Hematopoietic multipotent progenitor cell treated with erythropoietin and hydrocortisone succinate and interleukin-3 and kit ligand, for 15 days (in vitro differentiated cells): ENCODE results near the gene BICDL1.
"Not testable (repeated sequence)": the region's sequence is repeated elsewhere in the genome, so short reads cannot be mapped to it uniquely, and the experiment has no call there.

Experiments used
- DNase-seq: peaks from one replicate; pipeline ENCODE4 v3.0.0-alpha.2; 2015; ENCODE audit warnings: low spot score

BICDL1 gene

GRCh38 chr12:119988472-119989360 lies at the start of gene BICDL1:
Gene BICDL1 (plus strand): TSS chr12:119989236. CDS start chr12:119989869, 633 bp downstream.
- peak; percentile 88 for DNase-seq

DNA sequence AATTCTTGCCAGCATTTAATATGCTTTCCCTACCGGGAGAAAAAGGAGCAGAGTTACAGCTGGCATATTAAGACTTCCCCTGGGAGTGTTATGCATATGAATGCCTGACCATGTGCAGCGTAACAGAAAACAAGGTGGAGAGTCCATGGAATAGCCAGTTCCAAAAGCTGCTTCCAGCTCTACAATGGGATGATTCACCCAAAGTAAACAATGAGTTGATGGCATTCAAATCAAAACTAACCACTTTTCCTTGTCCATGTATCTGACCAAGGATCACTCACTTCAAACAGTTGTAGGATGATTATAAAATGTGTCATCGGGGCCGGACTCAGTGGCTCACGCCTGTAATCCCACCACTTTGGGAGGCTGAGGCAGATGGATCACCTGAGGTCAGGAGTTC lies 48.1 kb upstream of the BICDL1 start:
- DNase-seq, result no peak

GRCh38 chr12:119942386-119942785 lies 46.6 kb upstream of the BICDL1 start:
- DNase-seq, result no peak

DNA sequence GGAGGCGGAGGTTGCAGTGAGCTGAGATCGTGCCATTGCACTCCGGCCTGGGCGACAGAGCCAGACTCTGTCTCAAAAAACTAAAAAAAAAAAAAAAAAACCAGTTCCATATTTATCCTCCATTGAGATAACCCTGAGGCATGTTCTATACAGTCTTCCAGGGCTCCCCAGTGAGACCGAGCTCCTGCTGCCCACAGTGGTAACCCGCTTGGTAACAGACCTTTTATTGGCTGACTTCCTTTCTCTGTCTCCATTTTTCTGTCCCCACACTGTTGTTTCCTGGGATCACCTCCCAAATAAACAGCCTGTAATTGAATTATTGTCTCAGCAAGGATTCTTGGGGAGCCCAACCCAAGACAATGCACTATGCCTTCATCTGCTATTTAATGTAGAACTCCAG lies 42.8 kb upstream of the BICDL1 start:
- no peak for DNase-seq

- DNase-seq, result no peak
Measured at GRCh38 chr12:119949145-119949544, 39.9 kb upstream of the BICDL1 start.

DNA sequence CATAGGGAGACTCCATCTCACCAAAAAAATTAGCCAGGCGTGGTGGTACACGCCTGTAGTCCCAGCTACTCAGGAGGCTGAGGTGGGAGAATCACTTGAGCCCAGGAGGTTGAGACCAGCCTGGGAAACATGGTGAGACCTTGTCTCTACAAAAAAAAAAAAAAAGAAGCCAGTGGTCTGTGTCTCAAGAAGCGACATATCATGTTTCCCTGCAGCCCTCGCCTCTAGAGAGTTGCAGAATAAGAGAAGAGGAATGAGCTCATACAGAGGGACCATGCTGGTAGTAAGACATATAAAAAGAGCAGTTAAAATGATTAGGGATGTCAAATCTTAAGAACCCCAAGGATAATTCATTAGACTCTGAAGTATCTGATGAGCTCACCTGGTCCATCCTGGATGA lies 39.4 kb upstream of the BICDL1 start:
- no peak for DNase-seq

DNA sequence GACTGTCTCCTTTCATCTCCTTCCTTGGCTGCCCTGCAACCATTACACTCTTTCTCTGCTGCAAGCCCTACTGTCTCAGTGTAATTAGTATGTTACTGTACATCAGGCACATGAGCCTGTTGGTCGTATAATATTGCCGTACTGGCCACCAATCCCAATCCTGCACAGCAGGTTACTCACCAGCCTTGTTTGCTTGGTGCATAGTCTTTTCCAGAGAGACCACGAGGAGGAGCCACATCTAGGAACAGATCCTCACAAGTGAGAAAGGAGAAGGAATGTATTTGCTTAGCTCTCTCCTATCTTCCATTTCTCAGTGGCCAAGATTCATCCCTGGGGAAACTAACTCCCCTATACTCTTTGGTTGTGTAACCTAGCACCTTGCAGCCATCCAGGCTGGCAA lies 33.0 kb upstream of the BICDL1 start:
- DNase-seq, result no peak

GRCh38 chr12:119957135-119957534 lies 31.9 kb upstream of the BICDL1 start:
- DNase-seq, result no peak

- DNase-seq, result no peak
Measured at GRCh38 chr12:119959435-119959834, 29.6 kb upstream of the BICDL1 start.

DNA sequence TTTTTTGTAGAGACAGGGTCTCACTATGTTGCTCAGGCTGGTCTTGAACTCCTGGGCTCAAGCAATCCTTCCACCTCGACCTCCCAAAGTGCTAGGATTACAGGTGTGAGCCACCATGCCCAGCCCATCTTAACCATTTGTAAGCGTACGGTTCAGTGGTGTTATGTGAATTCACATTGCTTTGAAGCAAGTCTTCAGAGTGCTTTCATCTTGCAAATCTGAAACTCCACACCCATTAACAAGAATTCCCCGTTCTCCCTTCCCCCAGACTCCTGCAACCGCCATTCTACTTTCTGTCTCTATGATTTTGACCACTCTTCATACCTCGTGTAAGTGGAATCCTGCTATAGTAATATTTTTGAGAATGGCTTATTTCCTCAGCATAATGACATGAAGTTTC lies 24.9 kb upstream of the BICDL1 start:
- DNase-seq, result no peak

DNA sequence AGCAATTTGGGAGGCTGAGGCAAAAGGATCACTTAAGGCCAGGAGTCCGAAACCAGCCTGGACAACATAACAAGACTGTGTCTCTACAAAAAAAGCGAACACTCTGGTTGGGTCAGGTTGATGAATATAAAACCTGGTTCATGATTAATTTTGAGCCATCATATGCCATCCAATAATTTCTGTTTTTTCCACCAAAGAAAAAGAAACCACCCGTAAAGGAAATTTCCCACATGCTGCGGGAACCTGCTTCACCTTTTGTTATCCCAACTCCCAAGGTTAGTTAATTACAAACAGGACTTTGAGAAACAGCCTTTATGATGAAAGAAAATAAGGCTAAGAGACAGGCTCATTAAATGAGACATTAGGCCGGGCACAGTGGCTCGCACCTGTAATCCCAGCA lies 24.1 kb upstream of the BICDL1 start:
- DNase-seq, result no peak

- no peak for DNase-seq
Measured at GRCh38 chr12:119980242-119980641, 8.8 kb upstream of the BICDL1 start.

GRCh38 chr12:119980702-119981101 lies 8.3 kb upstream of the BICDL1 start:
- DNase-seq, result not testable (repeated sequence)

DNA sequence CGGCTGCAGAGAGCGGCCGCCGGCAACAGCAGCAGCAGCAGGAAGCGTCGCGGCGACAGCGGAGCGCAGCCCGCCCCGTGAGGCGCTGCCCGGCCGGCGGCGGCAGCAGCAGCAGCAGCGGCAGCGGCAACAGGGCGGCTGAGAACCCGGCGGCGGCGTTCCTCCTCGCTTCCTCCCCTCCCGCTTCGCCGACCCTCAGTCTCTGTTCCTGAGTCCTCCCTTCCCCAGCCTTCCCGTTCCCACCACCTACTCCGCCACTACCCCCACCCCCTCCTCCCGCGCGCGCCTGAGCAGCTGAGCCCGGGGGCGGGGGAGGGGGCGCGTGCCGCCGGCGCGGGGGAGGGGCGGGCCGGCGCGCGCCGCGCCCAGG lies 310 bp downstream of the BICDL1 start:
- no peak for DNase-seq

- peak; percentile 11 for DNase-seq
Measured at GRCh38 chr12:119989731-119990381, 820 bp downstream of the BICDL1 start.

GRCh38 chr12:119990382-119990874 lies 1.4 kb downstream of the BICDL1 start:
- no peak for DNase-seq

DNA sequence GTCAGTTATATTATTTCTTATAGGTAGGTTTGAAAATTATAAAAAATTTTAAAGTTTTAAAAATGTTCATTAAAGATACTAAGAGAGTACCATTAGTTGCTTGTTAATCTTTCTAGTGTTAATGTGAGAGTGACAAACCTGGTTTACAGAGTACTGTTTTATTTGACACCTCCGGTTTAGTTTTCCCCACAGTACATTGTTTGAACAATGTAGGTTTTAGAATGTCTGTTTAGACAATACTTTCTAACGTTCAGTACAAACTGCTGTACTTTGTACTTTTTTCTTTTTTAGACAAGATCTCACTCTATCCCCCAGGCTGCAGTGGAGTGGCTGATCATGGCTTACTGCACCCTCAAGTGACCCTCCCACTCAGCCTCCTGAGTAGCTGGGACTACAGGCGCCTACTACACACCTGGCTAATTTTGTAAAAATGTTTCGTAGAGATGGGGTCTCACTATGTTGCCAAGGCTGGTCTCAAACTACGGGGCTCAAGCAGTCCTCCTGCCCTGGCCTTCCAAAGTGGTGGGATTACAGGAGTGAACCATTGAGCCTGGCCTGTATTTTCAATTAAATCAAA lies 3.2 kb downstream of the BICDL1 start:
- no peak for DNase-seq

DNA sequence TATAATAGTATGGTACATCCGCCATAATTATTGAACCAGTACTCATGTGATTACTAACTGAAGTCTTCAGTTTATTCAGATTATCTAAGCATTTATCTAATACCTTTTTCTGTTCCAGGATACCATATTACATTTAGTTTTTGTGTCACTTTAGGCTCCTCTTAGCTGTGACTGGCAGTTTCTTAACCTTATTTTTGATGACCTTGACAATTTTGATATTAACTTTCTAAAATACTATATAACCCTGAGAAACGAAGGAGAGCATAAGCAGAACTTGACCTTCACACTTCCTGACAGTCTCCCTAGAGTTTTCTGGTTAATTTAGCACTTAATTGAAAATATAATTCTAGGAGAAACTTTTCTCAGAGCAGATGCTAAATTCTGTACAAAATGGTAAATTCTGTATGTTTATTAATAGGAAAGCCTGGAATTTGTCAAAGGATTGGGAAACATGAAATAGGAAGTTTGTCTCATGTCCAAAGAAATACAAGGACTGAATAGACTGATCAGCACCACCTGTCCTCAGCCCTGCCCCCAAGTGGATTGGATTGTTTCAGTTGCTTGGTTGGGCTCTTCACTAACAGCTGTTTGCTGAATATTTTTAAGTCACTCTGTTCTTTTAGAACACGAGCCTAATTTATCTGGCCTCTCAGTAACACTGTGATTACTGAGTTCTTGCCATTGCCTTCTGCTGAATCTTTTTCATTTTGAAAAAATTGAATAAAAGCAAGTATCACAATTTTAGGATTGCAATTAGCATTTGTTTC lies 6.0 kb downstream of the BICDL1 start:
- no peak for DNase-seq

- no peak for DNase-seq
Measured at GRCh38 chr12:119996417-119996816, 7.4 kb downstream of the BICDL1 start.

DNA sequence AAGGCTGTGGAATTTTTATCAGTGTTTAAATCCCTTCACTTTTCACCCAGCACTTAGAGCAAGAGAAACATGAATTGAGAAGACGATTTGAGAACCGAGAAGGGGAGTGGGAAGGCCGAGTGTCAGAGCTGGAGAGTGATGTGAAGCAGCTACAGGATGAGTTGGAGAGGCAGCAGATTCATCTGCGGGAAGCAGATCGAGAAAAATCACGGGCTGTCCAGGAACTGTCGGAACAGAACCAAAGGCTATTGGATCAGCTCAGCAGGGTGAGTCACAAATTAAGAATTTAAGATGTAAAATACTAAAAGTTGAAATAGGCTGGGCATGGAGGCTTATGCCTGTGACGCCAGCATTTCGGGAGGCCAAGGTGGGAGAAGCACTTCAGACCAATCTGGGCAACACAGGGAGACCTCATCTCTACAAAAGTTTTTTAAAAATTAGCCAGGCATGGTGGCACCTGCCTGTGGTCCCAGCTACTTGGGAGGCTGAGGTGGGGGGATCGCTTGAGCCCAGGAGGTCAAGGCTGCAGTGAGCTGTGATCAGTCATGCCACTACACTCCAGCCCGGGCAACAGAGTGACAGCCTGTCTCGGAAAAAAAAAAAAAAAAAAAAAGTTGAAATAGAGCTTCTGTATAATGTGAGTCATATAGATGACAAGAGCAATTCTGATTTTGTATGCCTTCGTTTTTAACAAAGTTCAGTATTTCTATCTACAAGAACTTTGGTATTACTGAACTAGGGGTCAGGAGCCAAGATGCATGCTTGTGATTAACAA lies 9.6 kb downstream of the BICDL1 start:
- no peak for DNase-seq

DNA sequence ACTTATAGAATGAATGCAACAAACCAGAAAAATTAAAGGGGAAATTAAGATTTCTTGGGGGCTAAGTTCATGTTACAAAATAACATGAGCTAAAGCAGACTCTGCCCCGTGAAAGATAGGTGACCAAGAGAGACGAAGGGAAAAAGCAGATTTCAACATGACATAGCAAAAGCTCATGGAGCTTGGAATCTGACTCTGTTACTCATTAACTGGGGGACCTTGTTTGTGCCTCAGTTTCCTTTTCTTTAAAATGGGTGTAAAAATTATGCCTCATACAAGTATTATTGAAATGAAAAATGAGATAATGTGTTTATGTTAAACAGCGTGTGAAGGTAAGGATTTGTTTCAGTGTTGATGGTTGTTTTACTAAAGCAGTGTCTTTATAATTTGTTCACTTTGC lies 11.5 kb downstream of the BICDL1 start:
- DNase-seq, result no peak
